GM19193 (cell line): Measurements from ENCODE around the gene RAP1A.

Experiments used
- POLR2A ChIP-seq: IDR thresholded peaks from 4 replicates; pipeline ENCODE4 v1.6.1; 2011; ENCODE audit not compliant: insufficient read depth, insufficient read length; ENCODE audit errors: extremely low read depth

The RAP1A gene

DNA sequence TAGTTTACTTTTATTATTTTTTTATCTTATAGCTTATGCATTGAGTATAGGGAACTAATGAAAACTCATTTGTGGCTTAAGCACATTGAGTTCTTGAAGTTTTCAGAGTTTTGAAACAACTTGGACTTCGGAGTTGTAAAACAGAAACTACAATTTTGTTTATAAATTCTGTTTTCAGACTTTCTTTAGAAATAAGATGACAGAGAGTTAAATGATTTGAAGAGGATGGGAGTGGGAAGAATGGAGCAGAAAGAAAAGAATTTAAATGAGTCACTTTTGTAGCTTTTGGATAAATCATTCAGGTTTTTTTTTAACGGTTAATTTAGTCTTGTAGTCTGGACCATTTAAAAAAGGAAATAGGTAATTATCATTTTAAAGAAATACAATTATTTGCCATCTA, 87.3 kb downstream of the RAP1A start:
- no peak for TF ChIP-seq POLR2A

- TF ChIP-seq POLR2A, result no peak
Measured at GRCh38 chr1:111707906-111708305, 88.3 kb downstream of the RAP1A start.

- TF ChIP-seq POLR2A, result no peak
Measured at GRCh38 chr1:111709986-111710385, 90.4 kb downstream of the RAP1A start.

- no peak for TF ChIP-seq POLR2A
Measured at GRCh38 chr1:111716333-111716732, 96.7 kb downstream of the RAP1A start.

GRCh38 chr1:111717450-111717849, 97.9 kb downstream of the RAP1A start:
- TF ChIP-seq POLR2A, result no peak

GRCh38 chr1:111719135-111719534, 99.5 kb downstream of the RAP1A start:
- no peak for TF ChIP-seq POLR2A

- TF ChIP-seq POLR2A, result no peak
Measured at GRCh38 chr1:111719674-111720132, 100.1 kb downstream of the RAP1A start.

- TF ChIP-seq POLR2A, result no peak
Measured at GRCh38 chr1:111720274-111720976, 100.8 kb downstream of the RAP1A start.

DNA sequence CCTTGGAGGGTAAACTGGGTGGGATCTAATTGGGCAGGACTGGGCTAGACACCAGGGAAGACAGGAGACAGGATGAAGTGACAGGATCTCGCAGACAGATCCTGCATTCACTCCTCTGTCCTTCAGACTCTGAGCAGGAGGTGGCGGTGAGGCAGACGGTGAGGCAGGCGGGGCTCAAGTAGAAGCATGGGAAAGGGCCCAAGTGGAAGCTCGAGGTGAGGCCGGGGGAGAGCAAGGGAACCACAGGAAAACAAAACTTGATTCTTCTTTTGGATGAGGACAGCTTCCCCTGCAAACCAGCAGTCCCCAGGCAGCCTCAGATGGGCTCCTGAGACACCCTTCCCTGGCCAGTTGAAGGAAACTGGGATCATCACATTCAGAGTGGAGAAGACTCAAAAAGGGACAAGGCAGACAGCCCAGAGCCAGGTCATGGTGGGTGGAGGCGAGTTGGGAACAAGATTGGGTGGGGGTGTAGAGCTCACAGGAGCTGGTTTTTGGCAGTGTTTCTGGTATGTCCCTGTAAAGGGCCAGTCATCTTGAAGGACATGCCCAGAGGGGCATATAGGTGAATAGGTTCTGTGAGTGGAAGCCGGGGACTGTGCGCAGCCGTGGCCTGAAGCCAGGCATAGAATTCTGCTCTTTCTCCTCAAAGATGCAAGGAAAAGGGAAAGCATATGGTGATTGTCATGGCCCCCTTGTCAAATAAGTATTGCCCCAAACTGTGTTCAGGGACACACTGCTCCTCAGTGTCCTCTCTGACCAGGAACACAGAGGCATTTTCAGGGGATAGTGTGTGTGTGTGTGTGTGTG, 101.6 kb downstream of the RAP1A start:
- TF ChIP-seq POLR2A, result no peak

- no peak for TF ChIP-seq POLR2A
Measured at GRCh38 chr1:111723091-111723806, 103.7 kb downstream of the RAP1A start.

- TF ChIP-seq POLR2A, result no peak
Measured at GRCh38 chr1:111723871-111724270, 104.3 kb downstream of the RAP1A start.

GRCh38 chr1:111725192-111725591, 105.6 kb downstream of the RAP1A start:
- TF ChIP-seq POLR2A, result no peak

DNA sequence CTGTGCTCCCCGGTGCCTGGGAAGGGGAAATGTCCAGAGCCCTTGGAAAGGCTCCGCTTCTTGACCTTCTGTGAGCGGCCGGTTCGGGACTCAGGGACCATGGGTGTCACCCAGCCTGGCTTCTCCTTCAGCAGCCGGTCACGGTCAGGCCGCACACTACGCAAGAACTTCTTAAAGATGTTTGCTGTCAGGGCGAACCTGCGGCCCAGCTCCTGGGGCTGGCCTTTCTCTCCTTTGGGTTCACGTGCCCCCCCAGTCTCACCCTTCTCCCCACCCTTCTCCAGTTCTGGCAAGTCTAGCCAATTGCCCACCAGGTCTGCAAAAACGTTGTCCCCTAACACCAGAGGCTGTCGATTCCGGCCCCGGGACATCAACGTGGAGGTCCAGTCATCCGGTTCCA, 107.5 kb downstream of the RAP1A start:
- no peak for TF ChIP-seq POLR2A

DNA sequence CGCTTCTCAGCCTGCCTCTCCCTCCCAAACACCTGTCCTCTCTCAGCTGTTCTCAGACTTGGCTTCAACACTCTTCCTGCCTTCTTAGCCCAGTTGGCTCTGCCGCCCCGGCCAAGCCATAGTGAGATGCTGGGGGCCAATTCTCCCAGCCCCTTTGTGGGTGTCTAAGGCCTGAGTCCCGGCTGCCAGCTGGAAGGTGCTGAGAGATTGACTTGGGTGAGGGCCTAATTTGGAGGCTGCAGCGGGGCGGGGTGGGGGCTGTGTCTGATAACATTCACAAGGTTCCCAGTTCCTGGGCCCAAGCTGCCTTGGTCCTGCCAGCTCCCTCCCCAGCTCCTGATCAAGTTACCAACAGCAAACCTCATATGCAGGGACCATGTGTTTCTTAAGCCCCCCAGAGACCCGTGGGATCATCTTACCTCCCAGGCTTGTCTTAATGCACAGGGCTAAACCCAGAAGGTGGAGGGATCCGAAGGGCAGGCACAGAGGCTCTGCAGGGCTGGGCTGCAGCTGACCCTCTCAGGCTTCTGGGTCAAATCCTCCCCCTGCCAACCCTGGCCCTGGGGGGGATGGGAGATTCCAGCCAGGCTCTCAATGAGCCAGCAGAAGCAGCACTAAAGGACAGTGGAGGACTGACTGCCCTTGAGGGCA, 109.8 kb downstream of the RAP1A start:
- no peak for TF ChIP-seq POLR2A
